GM12891 (cell line): ENCODE results near the gene OR2G3.

Source experiments
- PAX5 ChIP-seq: IDR thresholded peaks from 2 replicates; pipeline ENCODE4 v1.6.1; 2011; ENCODE audit warnings: low read length, moderate library complexity, mild to moderate bottlenecking; ENCODE audit not compliant: insufficient read depth, severe bottlenecking
- POLR2A ChIP-seq: IDR thresholded peaks from 2 replicates; pipeline ENCODE4 v1.6.1; 2011; ENCODE audit warnings: low read depth, low read length, control low read depth
- POLR2AphosphoS5 ChIP-seq: IDR thresholded peaks from 2 replicates; pipeline ENCODE4 v1.6.1; 2011; ENCODE audit warnings: low read depth, low read length, control low read depth
- POU2F2 ChIP-seq: IDR thresholded peaks from 2 replicates; pipeline ENCODE4 v1.6.1; 2011; ENCODE audit warnings: low read depth, mild to moderate bottlenecking, control low read depth, low read length, moderate library complexity
- SPI1 ChIP-seq: IDR thresholded peaks from 2 replicates; pipeline ENCODE4 v1.6.1; 2011; ENCODE audit warnings: low read depth, low read length, control low read depth
- TAF1 ChIP-seq: IDR thresholded peaks from 2 replicates; pipeline ENCODE4 v1.6.1; 2011; ENCODE audit warnings: low read depth, low read length, control low read depth

DNA sequence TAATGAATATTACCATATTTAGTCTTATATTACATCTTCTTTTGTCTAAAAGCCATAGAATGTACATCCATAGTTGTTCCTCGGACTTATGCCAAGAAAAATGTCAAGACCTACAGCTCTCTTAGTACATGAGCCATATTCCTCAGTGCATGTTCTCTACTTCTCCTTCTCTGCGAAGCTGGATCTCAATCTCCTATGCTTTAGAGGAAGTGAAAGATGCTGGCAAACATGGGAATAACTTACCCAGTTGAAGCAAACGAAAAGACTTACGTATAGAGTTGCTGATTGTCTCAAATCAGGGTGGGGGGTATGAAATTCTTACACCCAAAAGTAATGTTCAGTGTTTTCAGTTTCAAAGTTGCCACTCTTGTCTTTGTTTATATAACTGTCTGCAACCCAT, 41.5 kb downstream of the OR2G3 start:
- TF ChIP-seq POLR2A (no peak), TAF1 (no peak), POLR2AphosphoS5 (no peak), SPI1 (peak; percentile 30; the same call in 1 of the 2 replicates), POU2F2 (no peak), PAX5 (no peak)
